Panc1 (cell line): ENCODE data around the gene CACFD1. TPM values are rescaled to one million over a fixed set of nuclear protein-coding genes. Genes with fewer than 3 reads are reported as not detected.

ENCODE experiments used
- ATAC-seq: fragments of 200-7000 bp; cut with Tn5 transposase; 2 replicates; pipeline ENCODE4 v1.9.1; 2020; ENCODE audit warnings: mild to moderate bottlenecking, moderate library complexity
- BruUV-seq: library from RNA; stranded (reverse); fragments of 400-500 nt; replicated peaks from 2 replicates; lab custom pipeline; 2021; lab: Mats Ljungman, UMichigan
- CTCF ChIA-PET: fragments of 300-600 bp; sonication (Branson Sonifier 250); formaldehyde crosslinking; loops from one replicate; lab custom pipeline; 2022; ENCODE audit warnings: antibody characterized with exemption; lab: Charles Lee
- POLR2A ChIA-PET: fragments of 300-600 bp; sonication (Branson Sonifier 250); formaldehyde crosslinking; loops from one replicate; lab custom pipeline; 2022; ENCODE audit warnings: antibody characterized with exemption; lab: Charles Lee
- DNase-seq: peaks from one replicate; pipeline ENCODE4 v3.0.0-alpha.2; 2010; ENCODE audit warnings: low read depth, low spot score
- H3K27ac ChIP-seq: 2 replicates; pipeline ENCODE4 v1.5.1; 2011; ENCODE audit warnings: mild to moderate bottlenecking, low read length, inconsistent platforms
- H3K27me3 ChIP-seq: fragments of 200-500 bp; sonication (Bioruptor generic); 2 replicates; pipeline ENCODE4 v1.6.0; 2014; ENCODE audit warnings: low read length, inconsistent platforms; ENCODE audit not compliant: control insufficient read depth, insufficient read depth
- H3K36me3 ChIP-seq: fragments of 200-500 bp; sonication (Bioruptor generic); 2 replicates; pipeline ENCODE4 v1.5.1; 2014; ENCODE audit warnings: inconsistent platforms, mild to moderate bottlenecking, low read length, moderate library complexity; ENCODE audit not compliant: control insufficient read depth, insufficient read depth
- H3K4me1 ChIP-seq: 2 replicates; pipeline ENCODE4 v1.5.1; 2011; ENCODE audit warnings: inconsistent platforms, mild to moderate bottlenecking, low read length, moderate library complexity; ENCODE audit not compliant: control insufficient read depth, insufficient read depth
- H3K4me3 ChIP-seq, 2 experiments: 2 replicates each; pipeline ENCODE4 v1.5.1; 2011 to 2012; ENCODE audit warnings: low read depth in 2 of 2, low read length in 2 of 2, mild to moderate bottlenecking in 2 of 2, inconsistent platforms in 1 of 2, moderate library complexity in 1 of 2
- H3K9me3 ChIP-seq: fragments of 200-500 bp; sonication (Bioruptor generic); 2 replicates; pipeline ENCODE4 v1.5.1; 2014; ENCODE audit warnings: low read depth, mild to moderate bottlenecking, inconsistent platforms, low read length, moderate library complexity; ENCODE audit not compliant: control insufficient read depth, insufficient read depth
- CTCF ChIP-seq: fragments of 450-650 bp; IDR thresholded peaks from 2 replicates; pipeline ENCODE4 v1.5.1; 2017; ENCODE audit warnings: mild to moderate bottlenecking
- POLR2AphosphoS5 ChIP-seq: IDR thresholded peaks from 2 replicates; pipeline ENCODE4 v1.6.1; 2012; ENCODE audit warnings: mild to moderate bottlenecking, low read depth, low read length, moderate library complexity
- SIN3A ChIP-seq: IDR thresholded peaks from 2 replicates; pipeline ENCODE4 v1.6.1; 2012; ENCODE audit warnings: low read depth, mild to moderate bottlenecking, low read length, moderate library complexity, borderline replicate concordance; ENCODE audit not compliant: insufficient read depth
- TCF7L2 ChIP-seq: IDR thresholded peaks from 2 replicates; pipeline ENCODE4 v1.6.1; 2011; ENCODE audit warnings: mild to moderate bottlenecking, low read depth, low read length, inconsistent platforms
- in situ Hi-C: cut with HindIII; loops from 2 replicates; pipeline ENCODE4 v1.10.0; 2016; ENCODE audit warnings: low sequenced_read_pairs, low pct_unique_long_range_greater_than_20kb
- intact Hi-C: fragments of 100-400 bp; cut with micrococcal nuclease; formaldehyde crosslinking; loops from one replicate; pipeline ENCODE4 v1.10.0; 2022; ENCODE audit not compliant: unreplicated experiment
- total RNA-seq: library from RNA; stranded (reverse); gene quantifications from one replicate; pipeline ENCODE4 v1.2.1, GENCODE V29; 2021; ENCODE audit not compliant: unreplicated experiment
- TF ChIP-seq, protein P1 (sequence below), 2 experiments: IDR thresholded peaks; 2 replicates each; pipeline ENCODE4 v1.6.1; 2011 to 2012; ENCODE audit warnings: low read depth in 2 of 2, control low read depth in 1 of 2, low read length in 1 of 2, mild to moderate bottlenecking in 1 of 2, moderate library complexity in 1 of 2; ENCODE audit not compliant: insufficient read depth in 1 of 2

CACFD1 gene
- total RNA-seq, 1 experiment from 2014 or later: 13.9 TPM

GRCh38 chr9:133476036-133476931, 16.5 kb downstream of the CACFD1 start:
- in situ Hi-C loops (no loop called here), intact Hi-C loops (no loop called here)
- TF ChIP-seq CTCF: no peak
- TF ChIP-seq, protein P1, sequence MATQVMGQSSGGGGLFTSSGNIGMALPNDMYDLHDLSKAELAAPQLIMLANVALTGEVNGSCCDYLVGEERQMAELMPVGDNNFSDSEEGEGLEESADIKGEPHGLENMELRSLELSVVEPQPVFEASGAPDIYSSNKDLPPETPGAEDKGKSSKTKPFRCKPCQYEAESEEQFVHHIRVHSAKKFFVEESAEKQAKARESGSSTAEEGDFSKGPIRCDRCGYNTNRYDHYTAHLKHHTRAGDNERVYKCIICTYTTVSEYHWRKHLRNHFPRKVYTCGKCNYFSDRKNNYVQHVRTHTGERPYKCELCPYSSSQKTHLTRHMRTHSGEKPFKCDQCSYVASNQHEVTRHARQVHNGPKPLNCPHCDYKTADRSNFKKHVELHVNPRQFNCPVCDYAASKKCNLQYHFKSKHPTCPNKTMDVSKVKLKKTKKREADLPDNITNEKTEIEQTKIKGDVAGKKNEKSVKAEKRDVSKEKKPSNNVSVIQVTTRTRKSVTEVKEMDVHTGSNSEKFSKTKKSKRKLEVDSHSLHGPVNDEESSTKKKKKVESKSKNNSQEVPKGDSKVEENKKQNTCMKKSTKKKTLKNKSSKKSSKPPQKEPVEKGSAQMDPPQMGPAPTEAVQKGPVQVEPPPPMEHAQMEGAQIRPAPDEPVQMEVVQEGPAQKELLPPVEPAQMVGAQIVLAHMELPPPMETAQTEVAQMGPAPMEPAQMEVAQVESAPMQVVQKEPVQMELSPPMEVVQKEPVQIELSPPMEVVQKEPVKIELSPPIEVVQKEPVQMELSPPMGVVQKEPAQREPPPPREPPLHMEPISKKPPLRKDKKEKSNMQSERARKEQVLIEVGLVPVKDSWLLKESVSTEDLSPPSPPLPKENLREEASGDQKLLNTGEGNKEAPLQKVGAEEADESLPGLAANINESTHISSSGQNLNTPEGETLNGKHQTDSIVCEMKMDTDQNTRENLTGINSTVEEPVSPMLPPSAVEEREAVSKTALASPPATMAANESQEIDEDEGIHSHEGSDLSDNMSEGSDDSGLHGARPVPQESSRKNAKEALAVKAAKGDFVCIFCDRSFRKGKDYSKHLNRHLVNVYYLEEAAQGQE (IDR thresholded peaks at IDR 0.05; ENCODE audit: insufficient read depth in 1 of 2, low read depth in 2 of 2, low read length in 1 of 2): no peak
- no peak for TF ChIP-seq POLR2AphosphoS5
- TF ChIP-seq SIN3A: no peak
- no peak for TF ChIP-seq TCF7L2
- POLR2A ChIA-PET: no interaction called here
- Histone ChIP-seq H3K27ac (no peak overlapping the region), H3K9me3 (no peaks in the 10 kb centered on the region), H3K4me3 (no peak overlapping the region), H3K4me1 (peaks cover 5% of the 10 kb centered on the region), H3K36me3 (no peaks in the 10 kb centered on the region; the same call in 1 of the 2 replicates), H3K27me3 (no peaks in the 10 kb centered on the region)
- BruUV-seq: no TSS peak
- CTCF ChIA-PET: interaction anchor here (0.6 kb wide), 1 partner anchor 9 kb away, joined by 4 read pairs; no protein-coding TSS in a partner anchor
- ATAC-seq: no peak
- no peak for DNase-seq

DNA sequence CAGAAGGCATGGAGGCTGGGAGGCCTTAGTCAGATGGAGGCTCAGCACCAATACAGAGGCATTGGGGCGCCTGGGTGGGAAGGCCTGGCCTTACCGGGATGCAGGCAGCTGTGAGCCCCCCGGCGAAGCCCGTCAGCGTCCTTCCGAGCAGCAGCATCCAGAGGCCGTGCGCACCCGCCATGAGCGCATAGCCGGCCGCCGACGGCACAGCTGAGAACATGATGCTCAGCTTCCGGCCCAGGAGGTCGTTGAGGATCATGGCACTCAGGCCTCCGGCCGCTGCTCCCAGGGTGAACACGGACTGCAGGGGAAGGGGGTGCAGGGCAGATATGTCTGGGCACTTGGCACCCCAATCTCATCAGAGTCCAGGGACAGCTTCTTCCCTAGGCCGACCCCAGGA, 17.2 kb downstream of the CACFD1 start:
- CTCF ChIA-PET: no interaction called here
- Histone ChIP-seq H3K27me3 (no peaks in the 10 kb centered on the region), H3K27ac (no peak overlapping the region), H3K36me3 (no peaks in the 10 kb centered on the region; the same call in 1 of the 2 replicates), H3K4me1 (peaks cover 5% of the 10 kb centered on the region), H3K4me3 (no peak overlapping the region), H3K9me3 (no peaks in the 10 kb centered on the region)
- BruUV-seq: no TSS peak
- DNase-seq: no peak
- POLR2A ChIA-PET: no interaction called here
- TF ChIP-seq, protein P1 (IDR thresholded peaks at IDR 0.05; ENCODE audit: insufficient read depth in 1 of 2, low read depth in 2 of 2, low read length in 1 of 2): no peak
- TF ChIP-seq POLR2AphosphoS5 (no peak), SIN3A (no peak), TCF7L2 (no peak), CTCF (no peak)
- no peak for ATAC-seq
- in situ Hi-C loops: no loop called here
- intact Hi-C loops: no loop called here
